Astrocyte of the hippocampus (primary cell): Measurements from ENCODE around the gene SLC35F6.
A peak's percentile ranks its signal among the peaks of the same experiment; 100 is the strongest.
"Not testable (repeated sequence)": the region's sequence is repeated elsewhere in the genome, so short reads cannot be mapped to it uniquely, and the experiment has no call there.

Experiments used
- DNase-seq: peaks from one replicate; pipeline ENCODE4 v3.0.0; 2011; ENCODE audit warnings: low read depth, low spot score

SLC35F6 gene

GRCh38 chr2:26756337-26756736 lies 7.7 kb upstream of the SLC35F6 start:
- DNase-seq = no peak

- DNase-seq = peak; percentile 97
Measured at GRCh38 chr2:26757873-26758789, 6.0 kb upstream of the SLC35F6 start.

GRCh38 chr2:26758790-26759321 lies 5.2 kb upstream of the SLC35F6 start:
- no peak for DNase-seq

- no peak for DNase-seq
Measured at GRCh38 chr2:26759845-26760244, 4.2 kb upstream of the SLC35F6 start.

GRCh38 chr2:26760991-26761390 lies 3.1 kb upstream of the SLC35F6 start:
- DNase-seq = not testable (repeated sequence)

DNA sequence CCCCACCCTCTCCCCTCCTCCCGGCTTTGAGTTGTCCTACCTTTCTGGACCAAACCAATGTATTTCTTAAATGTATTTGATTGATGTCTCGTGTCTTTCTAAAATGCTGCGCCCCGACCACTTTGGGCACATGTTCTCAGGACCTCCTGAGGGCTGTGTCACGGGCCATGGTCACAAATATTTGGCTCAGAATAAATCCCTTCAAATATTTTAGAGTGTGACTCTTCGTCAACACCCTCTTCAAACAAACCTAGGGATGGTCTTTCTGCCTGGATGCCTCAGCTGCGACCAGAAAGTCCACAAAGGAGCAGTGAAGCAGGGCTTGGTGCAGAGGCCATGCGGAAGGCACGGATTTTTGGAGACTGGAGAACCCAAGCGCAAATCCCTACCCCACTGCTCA lies 1.1 kb upstream of the SLC35F6 start:
- DNase-seq = no peak

- no peak for DNase-seq
Measured at GRCh38 chr2:26764906-26765305, 822 bp downstream of the SLC35F6 start.

DNA sequence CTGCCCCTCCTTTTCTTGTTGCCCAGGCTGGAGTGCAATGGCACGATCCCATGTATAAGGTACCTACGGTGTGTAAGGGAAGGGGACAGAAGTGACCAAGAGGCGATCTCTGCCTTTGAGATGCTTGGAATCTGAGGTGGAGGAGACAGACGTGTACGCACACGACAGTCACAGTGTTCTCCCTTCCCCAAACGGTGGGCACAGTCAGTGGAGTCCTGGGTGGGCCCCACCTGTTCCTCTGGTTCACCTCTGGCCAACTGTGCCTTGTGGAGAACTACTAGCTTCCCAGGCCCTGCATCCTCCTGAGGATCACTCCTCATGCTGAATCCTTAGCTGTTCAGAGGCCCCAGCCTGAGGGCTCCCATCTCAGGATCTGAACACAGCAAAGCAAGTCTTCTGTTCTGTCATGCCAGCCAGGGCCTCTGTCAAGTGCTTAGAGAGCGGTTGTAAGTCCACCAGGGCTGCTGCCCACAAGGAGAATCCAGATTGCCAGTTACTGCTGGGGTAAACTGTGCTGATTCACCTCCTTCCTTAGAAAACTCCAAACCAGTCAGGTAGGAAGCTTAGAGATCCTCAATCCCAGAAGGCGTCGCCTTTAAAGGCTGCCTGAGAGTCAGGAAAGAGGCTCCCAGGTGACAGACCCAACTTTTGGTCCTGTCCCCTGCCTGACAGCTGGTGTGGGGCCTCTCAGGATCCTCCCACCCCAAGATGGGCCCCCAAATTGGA lies 1.6 kb downstream of the SLC35F6 start:
- no peak for DNase-seq

- peak; percentile 31 for DNase-seq
Measured at GRCh38 chr2:26767129-26767528, 3.0 kb downstream of the SLC35F6 start.

- DNase-seq = no peak
Measured at GRCh38 chr2:26767894-26768487, 3.9 kb downstream of the SLC35F6 start.

DNA sequence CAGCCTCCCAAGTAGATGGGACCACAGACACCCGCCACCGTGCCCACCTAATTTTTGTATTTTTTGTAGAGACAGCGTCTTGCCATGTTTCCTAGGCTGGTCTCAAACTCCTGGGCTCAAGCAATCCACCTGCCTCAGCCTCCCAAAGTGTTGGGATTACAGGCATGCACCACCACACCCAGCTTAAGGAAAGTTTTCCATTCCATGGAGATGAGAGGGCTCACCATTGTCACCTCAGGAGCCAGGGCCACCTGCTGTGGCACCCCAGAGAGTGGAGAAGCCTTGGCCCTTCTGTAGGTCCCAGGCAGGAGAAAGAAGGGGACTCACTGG lies 4.6 kb downstream of the SLC35F6 start:
- DNase-seq = no peak

- no peak for DNase-seq
Measured at GRCh38 chr2:26769089-26769761, 5.1 kb downstream of the SLC35F6 start.

GRCh38 chr2:26770986-26771586 lies 7.0 kb downstream of the SLC35F6 start:
- peak; percentile 68 for DNase-seq

DNA sequence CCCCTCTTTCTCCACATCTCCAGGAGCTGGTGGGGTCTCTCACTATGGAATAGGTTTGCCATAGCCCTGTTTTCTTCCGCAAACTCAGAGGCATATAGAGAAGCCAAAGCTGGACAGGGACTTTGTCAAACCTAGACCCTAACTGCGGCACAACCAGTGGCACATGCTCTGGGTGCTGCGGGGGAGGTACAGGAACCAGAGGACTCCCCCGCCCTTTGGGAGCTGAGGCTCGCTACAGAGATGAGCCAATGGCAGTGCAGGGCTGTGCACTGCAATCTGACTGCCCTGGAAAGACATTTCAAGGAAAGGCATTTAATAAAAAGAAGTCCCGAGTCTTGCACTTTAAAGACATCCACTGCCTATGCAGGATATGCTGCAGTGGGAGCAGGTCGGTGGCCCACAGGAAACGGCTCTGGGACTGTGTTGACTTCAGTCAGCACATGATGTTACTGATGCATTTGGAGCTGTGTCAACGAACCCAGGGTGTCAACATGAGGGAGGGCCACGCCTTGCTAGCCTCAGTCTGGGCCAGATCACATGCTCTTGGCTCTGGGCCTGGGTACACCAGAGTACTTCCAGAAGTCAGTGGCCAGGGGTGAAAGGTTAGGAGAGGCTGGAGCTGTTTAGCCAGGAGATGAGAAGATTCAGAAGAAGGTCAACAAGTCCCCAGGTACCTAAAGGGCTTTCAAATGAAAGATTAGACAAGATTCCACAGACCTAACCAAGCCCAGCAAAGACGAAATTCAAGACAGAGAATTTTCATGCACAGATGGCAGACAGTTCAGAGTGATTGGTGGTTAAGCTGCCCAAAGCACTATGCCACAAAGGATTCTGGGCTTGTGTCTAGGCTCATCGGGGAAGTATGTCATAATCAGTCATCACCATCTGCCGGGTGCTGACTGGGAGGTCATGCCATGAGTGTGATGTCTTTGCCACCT lies 8.2 kb downstream of the SLC35F6 start:
- DNase-seq = no peak

GRCh38 chr2:26776195-26776800 lies 12.2 kb downstream of the SLC35F6 start:
- no peak for DNase-seq

DNA sequence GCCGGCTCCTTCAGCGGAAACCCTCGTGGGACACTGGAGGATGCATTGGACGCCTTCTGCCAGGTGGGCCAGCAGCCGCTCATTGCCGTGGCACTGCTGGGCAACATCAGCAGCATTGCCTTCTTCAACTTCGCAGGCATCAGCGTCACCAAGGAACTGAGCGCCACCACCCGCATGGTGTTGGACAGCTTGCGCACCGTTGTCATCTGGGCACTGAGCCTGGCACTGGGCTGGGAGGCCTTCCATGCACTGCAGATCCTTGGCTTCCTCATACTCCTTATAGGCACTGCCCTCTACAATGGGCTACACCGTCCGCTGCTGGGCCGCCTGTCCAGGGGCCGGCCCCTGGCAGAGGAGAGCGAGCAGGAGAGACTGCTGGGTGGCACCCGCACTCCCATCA lies 14.0 kb downstream of the SLC35F6 start:
- DNase-seq = no peak

GRCh38 chr2:26778507-26778906 lies 14.4 kb downstream of the SLC35F6 start:
- DNase-seq = no peak

- no peak for DNase-seq
Measured at GRCh38 chr2:26780203-26780760, 16.2 kb downstream of the SLC35F6 start.

DNA sequence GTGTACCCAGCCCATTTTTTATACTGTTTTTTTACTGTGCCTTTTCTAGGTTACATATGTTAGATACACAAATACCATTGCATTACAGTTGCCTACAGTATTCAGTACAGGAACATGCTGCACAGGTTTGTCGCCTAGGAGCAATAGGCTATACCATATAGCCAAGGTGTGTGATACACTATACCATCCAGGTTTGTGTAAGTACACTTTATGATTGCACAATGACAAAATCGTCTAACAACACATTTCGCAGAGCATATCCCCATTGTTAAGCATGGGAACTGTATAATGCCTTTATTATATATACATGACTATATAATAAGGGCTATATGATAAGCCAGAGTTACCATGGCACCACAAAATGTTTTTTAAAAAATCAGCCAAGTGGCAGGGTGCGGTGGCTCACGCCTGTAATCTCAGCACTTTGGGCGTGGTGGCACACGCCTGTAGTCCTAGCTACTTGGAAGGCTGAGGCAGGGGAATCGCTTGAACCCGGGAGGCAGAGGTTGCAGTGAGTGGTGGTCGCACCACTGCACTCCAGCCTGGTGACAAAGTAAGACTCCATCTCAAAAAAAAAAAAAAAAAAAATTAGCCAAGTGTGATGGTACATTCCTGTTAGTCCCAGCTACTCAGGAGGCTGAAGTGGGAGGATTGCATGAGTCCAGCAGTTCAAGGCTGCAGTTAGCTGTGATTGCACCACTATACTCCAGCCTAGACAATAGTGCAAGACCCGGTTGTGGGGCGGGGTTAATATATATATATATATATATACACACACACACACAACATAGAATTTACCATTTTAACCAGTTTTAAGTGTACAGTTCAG lies 19.0 kb downstream of the SLC35F6 start:
- no peak for DNase-seq
